Mucosa of stomach (tissue), 1 donor: ENCODE measurements around the gene WDR6.

ENCODE experiments used
- H3K27me3 ChIP-seq: one replicate; pipeline ENCODE4 v1.7.0; 2013; ENCODE audit warnings: mild to moderate bottlenecking, low read length; ENCODE audit not compliant: control insufficient read depth, insufficient read depth
- H3K36me3 ChIP-seq: one replicate; pipeline ENCODE4 v1.7.0; 2013; ENCODE audit warnings: low read length; ENCODE audit not compliant: control insufficient read depth, insufficient read depth
- H3K4me1 ChIP-seq: one replicate; pipeline ENCODE4 v1.7.0; 2013; ENCODE audit warnings: mild to moderate bottlenecking, low read length; ENCODE audit not compliant: control insufficient read depth, insufficient read depth
- H3K4me3 ChIP-seq: one replicate; pipeline ENCODE4 v1.7.0; 2013; ENCODE audit warnings: low read length
- H3K9ac ChIP-seq: one replicate; pipeline ENCODE4 v1.7.0; 2013; ENCODE audit warnings: mild to moderate bottlenecking, low read length, moderate library complexity
- H3K9me3 ChIP-seq: one replicate; pipeline ENCODE4 v1.7.0; 2013; ENCODE audit warnings: mild to moderate bottlenecking, low read length, moderate library complexity; ENCODE audit not compliant: control insufficient read depth
- donor health status: Pancreatic carcinoma.

The WDR6 gene, protein sequence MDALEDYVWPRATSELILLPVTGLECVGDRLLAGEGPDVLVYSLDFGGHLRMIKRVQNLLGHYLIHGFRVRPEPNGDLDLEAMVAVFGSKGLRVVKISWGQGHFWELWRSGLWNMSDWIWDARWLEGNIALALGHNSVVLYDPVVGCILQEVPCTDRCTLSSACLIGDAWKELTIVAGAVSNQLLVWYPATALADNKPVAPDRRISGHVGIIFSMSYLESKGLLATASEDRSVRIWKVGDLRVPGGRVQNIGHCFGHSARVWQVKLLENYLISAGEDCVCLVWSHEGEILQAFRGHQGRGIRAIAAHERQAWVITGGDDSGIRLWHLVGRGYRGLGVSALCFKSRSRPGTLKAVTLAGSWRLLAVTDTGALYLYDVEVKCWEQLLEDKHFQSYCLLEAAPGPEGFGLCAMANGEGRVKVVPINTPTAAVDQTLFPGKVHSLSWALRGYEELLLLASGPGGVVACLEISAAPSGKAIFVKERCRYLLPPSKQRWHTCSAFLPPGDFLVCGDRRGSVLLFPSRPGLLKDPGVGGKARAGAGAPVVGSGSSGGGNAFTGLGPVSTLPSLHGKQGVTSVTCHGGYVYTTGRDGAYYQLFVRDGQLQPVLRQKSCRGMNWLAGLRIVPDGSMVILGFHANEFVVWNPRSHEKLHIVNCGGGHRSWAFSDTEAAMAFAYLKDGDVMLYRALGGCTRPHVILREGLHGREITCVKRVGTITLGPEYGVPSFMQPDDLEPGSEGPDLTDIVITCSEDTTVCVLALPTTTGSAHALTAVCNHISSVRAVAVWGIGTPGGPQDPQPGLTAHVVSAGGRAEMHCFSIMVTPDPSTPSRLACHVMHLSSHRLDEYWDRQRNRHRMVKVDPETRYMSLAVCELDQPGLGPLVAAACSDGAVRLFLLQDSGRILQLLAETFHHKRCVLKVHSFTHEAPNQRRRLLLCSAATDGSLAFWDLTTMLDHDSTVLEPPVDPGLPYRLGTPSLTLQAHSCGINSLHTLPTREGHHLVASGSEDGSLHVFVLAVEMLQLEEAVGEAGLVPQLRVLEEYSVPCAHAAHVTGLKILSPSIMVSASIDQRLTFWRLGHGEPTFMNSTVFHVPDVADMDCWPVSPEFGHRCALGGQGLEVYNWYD

GRCh38 chr3:49007068-49007770, at the start of gene WDR6:
WDR6 (plus strand) TSS chr3:49007391; CDS start chr3:49007432, 41 bp downstream.
- peaks cover 44% of the 10 kb centered on the region for H3K4me1 ChIP-seq
- no peaks in the 10 kb centered on the region for H3K27me3 ChIP-seq
- no peaks in the 10 kb centered on the region for H3K9me3 ChIP-seq
- peak within 1 kb of the TSS; percentile 94 for H3K9ac ChIP-seq
- H3K4me3 ChIP-seq, result peak within 1 kb of the TSS; percentile 94
- no peaks in the 10 kb centered on the region for H3K36me3 ChIP-seq

DNA sequence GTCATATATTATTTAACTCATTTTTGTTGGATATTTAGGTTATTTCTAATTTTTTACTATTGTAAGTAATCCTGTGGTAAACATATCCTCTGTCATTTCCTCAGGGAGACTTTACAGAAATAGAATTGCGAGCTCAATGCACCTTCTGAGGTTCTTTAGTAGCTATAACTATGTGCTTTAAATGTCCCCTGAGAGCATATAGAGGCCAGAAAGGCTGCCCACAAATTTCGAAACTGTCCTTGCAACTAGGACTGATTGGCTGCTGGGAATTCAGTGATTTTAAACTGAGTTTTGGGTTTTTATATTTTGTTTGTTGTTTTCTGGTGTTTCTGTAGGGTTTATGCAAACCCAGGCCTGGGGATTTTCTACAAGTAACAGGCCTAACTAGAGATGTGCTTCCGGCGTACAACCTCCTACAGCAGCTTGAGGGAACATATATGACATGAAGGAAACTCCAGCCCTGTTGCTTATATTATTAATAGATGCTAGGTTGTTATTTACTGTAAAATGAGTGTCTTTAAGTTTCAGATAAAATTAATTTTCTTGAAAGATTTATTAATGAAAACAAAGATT, 46.3 kb upstream of the WDR6 start:
- Histone ChIP-seq H3K9me3 (no peaks in the 10 kb centered on the region), H3K4me3 (no peak overlapping the region), H3K27me3 (no peaks in the 10 kb centered on the region), H3K36me3 (no peaks in the 10 kb centered on the region), H3K9ac (no peak overlapping the region), H3K4me1 (no peaks in the 10 kb centered on the region)

DNA sequence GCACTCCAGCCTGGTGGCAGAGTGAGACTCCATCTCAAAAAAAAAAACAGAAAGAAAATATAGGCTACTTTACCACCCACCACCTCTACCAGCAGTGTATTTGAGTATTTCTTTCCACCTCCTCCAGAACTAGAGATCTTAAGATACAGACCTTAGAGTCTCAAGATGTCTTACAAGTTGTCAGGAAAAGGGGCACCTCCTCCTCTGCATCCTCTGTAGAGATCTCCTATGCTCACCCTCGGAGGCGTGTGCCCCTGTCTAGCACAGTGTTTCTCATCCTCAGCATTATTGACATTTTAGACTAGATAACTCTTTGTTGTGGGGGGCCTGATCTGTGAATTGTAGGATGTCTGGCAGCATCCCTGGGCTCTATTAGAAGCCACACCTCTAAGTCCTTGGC, 44.9 kb upstream of the WDR6 start:
- Histone ChIP-seq H3K27me3 (no peaks in the 10 kb centered on the region), H3K9ac (no peak overlapping the region), H3K36me3 (no peaks in the 10 kb centered on the region), H3K9me3 (no peaks in the 10 kb centered on the region), H3K4me1 (no peaks in the 10 kb centered on the region), H3K4me3 (no peak overlapping the region)

- no peaks in the 10 kb centered on the region for H3K9me3 ChIP-seq
- no peak overlapping the region for H3K9ac ChIP-seq
- no peak overlapping the region for H3K4me3 ChIP-seq
- no peaks in the 10 kb centered on the region for H3K36me3 ChIP-seq
- no peaks in the 10 kb centered on the region for H3K4me1 ChIP-seq
- H3K27me3 ChIP-seq, result no peaks in the 10 kb centered on the region
Observed at GRCh38 chr3:48962939-48963338, 44.3 kb upstream of the WDR6 start.

GRCh38 chr3:48963591-48963990, 43.6 kb upstream of the WDR6 start:
- Histone ChIP-seq H3K27me3 (no peaks in the 10 kb centered on the region), H3K9ac (no peak overlapping the region), H3K9me3 (no peaks in the 10 kb centered on the region), H3K4me1 (no peaks in the 10 kb centered on the region), H3K4me3 (no peak overlapping the region), H3K36me3 (peaks cover 4% of the 10 kb centered on the region)

- H3K9ac ChIP-seq, result no peak overlapping the region
- no peak overlapping the region for H3K4me3 ChIP-seq
- no peaks in the 10 kb centered on the region for H3K27me3 ChIP-seq
- H3K4me1 ChIP-seq, result no peaks in the 10 kb centered on the region
- H3K36me3 ChIP-seq, result peaks cover 5% of the 10 kb centered on the region
- no peaks in the 10 kb centered on the region for H3K9me3 ChIP-seq
Observed at GRCh38 chr3:48966367-48966766, 40.8 kb upstream of the WDR6 start.

DNA sequence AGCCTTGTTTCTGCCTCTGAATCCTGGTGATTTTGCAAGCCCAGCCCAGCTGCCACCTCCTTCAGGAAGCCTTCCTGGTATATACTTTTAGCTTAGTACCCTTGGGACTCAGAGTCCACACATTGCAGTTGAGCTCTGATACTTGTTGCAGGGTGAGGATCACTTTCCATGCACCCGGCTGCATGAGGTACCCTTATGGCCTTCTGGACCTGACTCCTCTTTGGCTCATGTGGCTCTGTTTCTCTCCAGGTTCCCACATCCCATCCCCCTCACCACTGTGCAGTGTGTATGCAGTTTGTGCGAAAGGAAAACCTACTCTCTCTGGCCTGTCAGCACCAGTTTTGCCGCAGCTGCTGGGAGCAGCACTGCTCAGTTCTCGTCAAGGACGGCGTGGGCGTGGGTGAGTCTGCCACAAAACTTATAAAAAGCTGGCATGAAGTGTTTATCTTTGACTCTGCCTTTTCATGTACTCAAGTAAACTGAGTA, 40.3 kb upstream of the WDR6 start:
- Histone ChIP-seq H3K4me1 (no peaks in the 10 kb centered on the region), H3K4me3 (no peak overlapping the region), H3K36me3 (peaks cover 5% of the 10 kb centered on the region), H3K27me3 (no peaks in the 10 kb centered on the region), H3K9me3 (no peaks in the 10 kb centered on the region), H3K9ac (no peak overlapping the region)

GRCh38 chr3:48970586-48970985, 36.6 kb upstream of the WDR6 start:
- no peaks in the 10 kb centered on the region for H3K9me3 ChIP-seq
- H3K36me3 ChIP-seq, result peaks cover 16% of the 10 kb centered on the region
- H3K9ac ChIP-seq, result no peak overlapping the region
- H3K4me3 ChIP-seq, result no peak overlapping the region
- H3K4me1 ChIP-seq, result no peaks in the 10 kb centered on the region
- H3K27me3 ChIP-seq, result no peaks in the 10 kb centered on the region

DNA sequence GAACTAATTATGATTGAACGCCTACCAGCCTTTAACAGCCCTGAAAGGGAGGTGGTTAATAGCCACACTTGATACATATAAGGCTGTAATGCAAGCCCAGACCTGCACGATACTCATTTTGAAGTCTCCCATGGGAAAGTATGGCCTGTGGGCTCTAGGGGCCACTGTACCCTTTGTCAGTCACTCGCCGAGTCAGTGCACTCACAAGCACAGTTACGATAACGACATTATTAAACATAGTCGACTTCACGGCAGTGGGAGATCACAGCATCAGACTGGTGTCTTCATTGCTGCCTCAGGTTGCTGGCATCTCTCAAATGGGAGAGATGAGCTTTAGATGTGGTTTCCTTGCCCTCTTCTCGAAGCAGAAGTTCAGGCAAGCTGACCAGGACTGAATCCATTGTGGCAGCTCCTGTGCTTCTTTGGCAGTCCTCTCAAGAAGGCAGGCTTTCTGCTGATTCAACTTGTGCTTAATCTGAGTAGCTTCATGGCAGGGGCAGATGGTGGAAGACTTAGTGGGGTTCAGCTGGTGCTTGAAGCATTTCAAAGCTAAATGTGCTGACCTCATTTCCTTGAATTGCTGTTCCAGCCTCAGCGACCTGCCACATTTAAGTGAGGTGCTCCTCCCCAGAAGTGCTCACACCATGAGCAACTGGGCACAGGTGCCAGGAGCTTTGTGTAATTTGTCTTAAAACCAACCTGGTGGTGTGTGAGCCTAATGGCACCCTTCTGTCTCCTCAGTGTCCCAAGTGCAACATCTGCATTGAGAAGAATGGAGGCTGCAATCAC, 32.9 kb upstream of the WDR6 start:
- Histone ChIP-seq H3K4me1 (no peaks in the 10 kb centered on the region), H3K27me3 (no peaks in the 10 kb centered on the region), H3K9me3 (no peaks in the 10 kb centered on the region), H3K9ac (no peak overlapping the region), H3K4me3 (no peak overlapping the region), H3K36me3 (peaks cover 11% of the 10 kb centered on the region)

DNA sequence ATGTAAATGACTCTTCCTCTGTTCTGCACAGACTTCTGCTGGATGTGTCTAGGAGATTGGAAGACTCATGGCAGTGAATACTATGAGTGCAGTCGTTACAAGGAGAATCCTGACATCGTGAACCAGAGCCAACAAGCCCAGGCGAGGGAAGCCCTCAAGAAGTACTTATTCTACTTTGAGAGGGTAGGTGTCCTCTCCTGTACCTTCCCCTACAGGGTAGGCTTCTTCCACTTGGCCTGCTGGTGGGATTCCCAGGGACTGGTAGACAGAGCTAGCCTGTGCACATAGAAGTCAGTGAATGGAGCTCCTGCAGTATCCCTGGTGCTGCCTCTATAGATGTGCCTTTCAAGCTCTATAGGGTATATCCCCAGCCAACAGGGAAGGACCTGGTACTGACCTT, 27.7 kb upstream of the WDR6 start:
- Histone ChIP-seq H3K9me3 (no peaks in the 10 kb centered on the region), H3K36me3 (peaks cover 18% of the 10 kb centered on the region), H3K27me3 (no peaks in the 10 kb centered on the region), H3K4me3 (no peak overlapping the region), H3K9ac (no peak overlapping the region), H3K4me1 (no peaks in the 10 kb centered on the region)

DNA sequence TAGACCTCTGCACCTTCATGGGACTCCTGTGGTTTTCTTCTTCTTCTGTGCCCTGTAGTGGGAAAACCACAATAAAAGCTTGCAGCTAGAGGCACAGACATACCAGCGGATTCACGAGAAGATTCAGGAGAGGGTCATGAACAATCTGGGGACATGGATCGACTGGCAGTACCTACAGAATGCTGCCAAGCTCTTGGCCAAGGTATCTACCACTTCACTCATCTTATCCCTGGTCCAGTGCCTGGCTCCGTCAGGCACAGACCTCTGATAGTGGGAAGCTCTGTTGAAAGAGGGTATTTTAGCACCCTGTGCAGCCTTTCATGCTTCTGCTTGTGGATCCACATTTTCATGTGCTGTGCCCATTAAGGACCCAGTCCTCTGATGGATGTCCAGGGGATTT, 26.9 kb upstream of the WDR6 start:
- Histone ChIP-seq H3K36me3 (peaks cover 13% of the 10 kb centered on the region), H3K9me3 (no peaks in the 10 kb centered on the region), H3K4me3 (no peak overlapping the region), H3K27me3 (no peaks in the 10 kb centered on the region), H3K9ac (no peak overlapping the region), H3K4me1 (no peaks in the 10 kb centered on the region)
